CD4-positive, alpha-beta T cell treated with Interleukin-2 at 100 ng/mL for 4 hours (primary cell): ENCODE measurements around the gene ADPRH.

Experiments used
- DNase-seq: peaks from one replicate; pipeline ENCODE4 v3.0.0-alpha.2; 2020; ENCODE audit warnings: low spot score

Gene ADPRH

GRCh38 chr3:119630128-119630879 is 51.0 kb downstream of the ADPRH start:
- DNase-seq, result no peak

GRCh38 chr3:119630880-119631329 is 51.6 kb downstream of the ADPRH start:
- DNase-seq, result no peak

- no peak for DNase-seq
Measured at GRCh38 chr3:119631516-119631915, 52.2 kb downstream of the ADPRH start.

- DNase-seq, result no peak
Measured at GRCh38 chr3:119632216-119632615, 52.9 kb downstream of the ADPRH start.

- no peak for DNase-seq
Measured at GRCh38 chr3:119632829-119633228, 53.5 kb downstream of the ADPRH start.

GRCh38 chr3:119635719-119636118 is 56.4 kb downstream of the ADPRH start:
- DNase-seq, result no peak

- DNase-seq, result no peak
Measured at GRCh38 chr3:119636249-119636648, 57.0 kb downstream of the ADPRH start.

GRCh38 chr3:119636891-119637611 is 57.8 kb downstream of the ADPRH start:
- DNase-seq, result no peak

GRCh38 chr3:119637679-119638477 is 58.6 kb downstream of the ADPRH start:
- DNase-seq, result peak; percentile 8
